ENCODE results near the gene ROCK1. TPM values are rescaled to one million over a fixed set of nuclear protein-coding genes. Genes with fewer than 3 reads are reported as not detected.
"Not testable (repeated sequence)": the region's sequence is repeated elsewhere in the genome, so short reads cannot be mapped to it uniquely, and the experiment has no call there.

Gene ROCK1
- total and polyA plus RNA-seq, 2 donors from 2014 or later: 10.5 to 56.5 TPM

GRCh38 chr18:21145371-21145770 is 33.8 kb upstream of the ROCK1 start:
- no peak for FAIRE-seq
- Histone ChIP-seq H3K9ac (ENCODE audit: low read length in 3 of 3) (no peak overlapping the region), H3K36me3 (ENCODE audit: control insufficient read depth in 2 of 3, insufficient read depth in 3 of 3, low read length in 3 of 3) (no peaks in the 10 kb centered on the region), H3K4me3 (ENCODE audit: low read length in 3 of 3) (no peak overlapping the region), H3K27me3 (ENCODE audit: control insufficient read depth, insufficient read depth, low read length) (no peaks in the 10 kb centered on the region), H3K27ac (ENCODE audit: low read depth in 2 of 2, low read length in 2 of 2) (no peak overlapping the region), H3K9me3 (ENCODE audit: control insufficient read depth in 2 of 3, insufficient read depth in 1 of 3, low read length in 3 of 3) (no peaks in the 10 kb centered on the region), H3K4me1 (ENCODE audit: control insufficient read depth in 2 of 3, insufficient read depth in 2 of 3, low read depth in 1 of 3, low read length in 3 of 3) (no peaks in the 10 kb centered on the region)
- no peak for DNase-seq
- TF ChIP-seq, protein P1, sequence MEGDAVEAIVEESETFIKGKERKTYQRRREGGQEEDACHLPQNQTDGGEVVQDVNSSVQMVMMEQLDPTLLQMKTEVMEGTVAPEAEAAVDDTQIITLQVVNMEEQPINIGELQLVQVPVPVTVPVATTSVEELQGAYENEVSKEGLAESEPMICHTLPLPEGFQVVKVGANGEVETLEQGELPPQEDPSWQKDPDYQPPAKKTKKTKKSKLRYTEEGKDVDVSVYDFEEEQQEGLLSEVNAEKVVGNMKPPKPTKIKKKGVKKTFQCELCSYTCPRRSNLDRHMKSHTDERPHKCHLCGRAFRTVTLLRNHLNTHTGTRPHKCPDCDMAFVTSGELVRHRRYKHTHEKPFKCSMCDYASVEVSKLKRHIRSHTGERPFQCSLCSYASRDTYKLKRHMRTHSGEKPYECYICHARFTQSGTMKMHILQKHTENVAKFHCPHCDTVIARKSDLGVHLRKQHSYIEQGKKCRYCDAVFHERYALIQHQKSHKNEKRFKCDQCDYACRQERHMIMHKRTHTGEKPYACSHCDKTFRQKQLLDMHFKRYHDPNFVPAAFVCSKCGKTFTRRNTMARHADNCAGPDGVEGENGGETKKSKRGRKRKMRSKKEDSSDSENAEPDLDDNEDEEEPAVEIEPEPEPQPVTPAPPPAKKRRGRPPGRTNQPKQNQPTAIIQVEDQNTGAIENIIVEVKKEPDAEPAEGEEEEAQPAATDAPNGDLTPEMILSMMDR (IDR thresholded peaks at IDR 0.05; ENCODE audit: borderline replicate concordance, extremely low read depth, insufficient read depth): no peak
- intact Hi-C loops (cut with DNase I): no loop called here

GRCh38 chr18:21141668-21142422 is 30.2 kb upstream of the ROCK1 start:
- no peaks in the 10 kb centered on the region for H3K27me3 ChIP-seq (ENCODE audit: control insufficient read depth, insufficient read depth, low read length)
- intact Hi-C loops (cut with DNase I): no loop called here
- H3K9ac ChIP-seq (ENCODE audit: low read length in 3 of 3): no peak overlapping the region
- H3K4me1 ChIP-seq (ENCODE audit: control insufficient read depth in 2 of 3, insufficient read depth in 2 of 3, low read depth in 1 of 3, low read length in 3 of 3): no peaks in the 10 kb centered on the region
- peak in 1 of 5 donors; percentile 13 for DNase-seq
- no peaks in the 10 kb centered on the region for H3K36me3 ChIP-seq (ENCODE audit: control insufficient read depth in 2 of 3, insufficient read depth in 3 of 3, low read length in 3 of 3)
- H3K27ac ChIP-seq (ENCODE audit: low read depth in 2 of 2, low read length in 2 of 2): no peak overlapping the region
- TF ChIP-seq, protein P1 (IDR thresholded peaks at IDR 0.05; ENCODE audit: borderline replicate concordance, extremely low read depth, insufficient read depth): no peak
- no peak overlapping the region for H3K4me3 ChIP-seq (ENCODE audit: low read length in 3 of 3)
- no peaks in the 10 kb centered on the region for H3K9me3 ChIP-seq (ENCODE audit: control insufficient read depth in 2 of 3, insufficient read depth in 1 of 3, low read length in 3 of 3)
- FAIRE-seq: no peak

- H3K9me3 ChIP-seq (ENCODE audit: control insufficient read depth in 2 of 3, insufficient read depth in 1 of 3, low read length in 3 of 3); DNase-seq; H3K4me1 ChIP-seq (ENCODE audit: control insufficient read depth in 2 of 3, insufficient read depth in 2 of 3, low read depth in 1 of 3, low read length in 3 of 3); H3K36me3 ChIP-seq (ENCODE audit: control insufficient read depth in 2 of 3, insufficient read depth in 3 of 3, low read length in 3 of 3); H3K4me3 ChIP-seq (ENCODE audit: low read length in 3 of 3); intact Hi-C loops (cut with DNase I); FAIRE-seq; H3K27ac ChIP-seq (ENCODE audit: low read depth in 2 of 2, low read length in 2 of 2); H3K9ac ChIP-seq (ENCODE audit: low read length in 3 of 3); H3K27me3 ChIP-seq (ENCODE audit: control insufficient read depth, insufficient read depth, low read length): not testable (repeated sequence)
Measured at GRCh38 chr18:21137719-21138488, 26.3 kb upstream of the ROCK1 start.

DNA sequence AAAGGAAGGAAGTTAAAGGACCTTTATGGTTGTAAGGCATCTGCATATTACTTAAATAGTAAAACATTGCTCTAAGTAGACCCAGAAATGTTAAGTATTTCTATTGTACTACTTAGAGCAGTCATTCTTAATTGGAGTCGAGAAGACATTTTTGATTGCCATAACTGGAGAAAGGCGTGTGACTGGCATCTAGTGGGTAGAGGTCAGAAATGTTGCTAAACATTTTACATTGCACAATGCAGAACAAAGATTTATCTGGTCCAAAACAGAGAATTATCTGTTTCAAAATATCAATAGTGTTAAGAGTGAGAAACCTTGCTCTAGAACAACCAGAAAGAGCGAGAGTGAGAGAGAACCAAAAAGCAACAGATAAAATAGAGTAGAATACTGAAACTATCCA is 23.3 kb upstream of the ROCK1 start:
- Histone ChIP-seq H3K27ac (ENCODE audit: low read depth in 2 of 2, low read length in 2 of 2) (no peak overlapping the region), H3K27me3 (ENCODE audit: control insufficient read depth, insufficient read depth, low read length) (no peaks in the 10 kb centered on the region), H3K9me3 (ENCODE audit: control insufficient read depth in 2 of 3, insufficient read depth in 1 of 3, low read length in 3 of 3) (no peaks in the 10 kb centered on the region), H3K9ac (ENCODE audit: low read length in 3 of 3) (no peak overlapping the region), H3K36me3 (ENCODE audit: control insufficient read depth in 2 of 3, insufficient read depth in 3 of 3, low read length in 3 of 3) (no peaks in the 10 kb centered on the region), H3K4me3 (ENCODE audit: low read length in 3 of 3) (no peak overlapping the region), H3K4me1 (ENCODE audit: control insufficient read depth in 2 of 3, insufficient read depth in 2 of 3, low read depth in 1 of 3, low read length in 3 of 3) (no peaks in the 10 kb centered on the region)
- DNase-seq (no peak), FAIRE-seq (peak; percentile 45)
- TF ChIP-seq, protein P1 (IDR thresholded peaks at IDR 0.05; ENCODE audit: borderline replicate concordance, extremely low read depth, insufficient read depth): peak; percentile 52
- intact Hi-C loops (cut with DNase I): no loop called here

Data from kidney (tissue), 14 donors.